Fibroblast of pulmonary artery (primary cell): ENCODE results near the gene SPATA21.
"Not testable (repeated sequence)": the region's sequence is repeated elsewhere in the genome, so short reads cannot be mapped to it uniquely, and the experiment has no call there.

ENCODE experiments used
- DNase-seq: peaks from one replicate; pipeline ENCODE4 v3.0.0-alpha.2; 2010; ENCODE audit warnings: low read depth
- H3K4me3 ChIP-seq: replicated peaks from 2 replicates; pipeline ENCODE4 v1.5.1; 2011; ENCODE audit warnings: low read depth, mild to moderate bottlenecking, control low read depth, low read length, moderate library complexity
- CTCF ChIP-seq: IDR thresholded peaks from 2 replicates; pipeline ENCODE4 v1.5.1; 2011; ENCODE audit warnings: mild to moderate bottlenecking, control low read depth, low read length, inconsistent platforms; ENCODE audit errors: missing control alignments

The SPATA21 gene

GRCh38 chr1:16436946-16437474 is at the start of gene SPATA21:
Gene SPATA21 (minus strand): TSS chr1:16437424. CDS start chr1:16431371, 6,053 bp downstream.
- TF ChIP-seq CTCF: no peak
- no peak for DNase-seq
- no peak within 1 kb of the TSS for H3K4me3 ChIP-seq

GRCh38 chr1:16487011-16487410 is 49.8 kb upstream of the SPATA21 start:
- DNase-seq, H3K4me3 ChIP-seq: not testable (repeated sequence)

GRCh38 chr1:16486316-16486715 is 49.1 kb upstream of the SPATA21 start:
- H3K4me3 ChIP-seq, DNase-seq: not testable (repeated sequence)

- DNase-seq: no peak
- no peak overlapping the region for H3K4me3 ChIP-seq
- no peak for TF ChIP-seq CTCF
Measured at GRCh38 chr1:16484931-16485330, 47.7 kb upstream of the SPATA21 start.

GRCh38 chr1:16484501-16484835 is 47.2 kb upstream of the SPATA21 start:
- no peak overlapping the region for H3K4me3 ChIP-seq
- no peak for TF ChIP-seq CTCF
- no peak for DNase-seq

GRCh38 chr1:16483639-16484500 is 46.6 kb upstream of the SPATA21 start:
- H3K4me3 ChIP-seq, DNase-seq: not testable (repeated sequence)

- DNase-seq, H3K4me3 ChIP-seq: not testable (repeated sequence)
Measured at GRCh38 chr1:16483146-16483545, 45.9 kb upstream of the SPATA21 start.

- H3K4me3 ChIP-seq: no peak overlapping the region
- no peak for TF ChIP-seq CTCF
- no peak for DNase-seq
Measured at GRCh38 chr1:16478091-16478490, 40.9 kb upstream of the SPATA21 start.

- not testable (repeated sequence) for H3K4me3 ChIP-seq, DNase-seq
Measured at GRCh38 chr1:16475771-16476770, 38.8 kb upstream of the SPATA21 start.

GRCh38 chr1:16474891-16475290 is 37.7 kb upstream of the SPATA21 start:
- H3K4me3 ChIP-seq, DNase-seq: not testable (repeated sequence)
